ENCODE results near the gene MAD1L1.
"Not testable (repeated sequence)": the region's sequence is repeated elsewhere in the genome, so short reads cannot be mapped to it uniquely, and the experiment has no call there.

Gene MAD1L1

DNA sequence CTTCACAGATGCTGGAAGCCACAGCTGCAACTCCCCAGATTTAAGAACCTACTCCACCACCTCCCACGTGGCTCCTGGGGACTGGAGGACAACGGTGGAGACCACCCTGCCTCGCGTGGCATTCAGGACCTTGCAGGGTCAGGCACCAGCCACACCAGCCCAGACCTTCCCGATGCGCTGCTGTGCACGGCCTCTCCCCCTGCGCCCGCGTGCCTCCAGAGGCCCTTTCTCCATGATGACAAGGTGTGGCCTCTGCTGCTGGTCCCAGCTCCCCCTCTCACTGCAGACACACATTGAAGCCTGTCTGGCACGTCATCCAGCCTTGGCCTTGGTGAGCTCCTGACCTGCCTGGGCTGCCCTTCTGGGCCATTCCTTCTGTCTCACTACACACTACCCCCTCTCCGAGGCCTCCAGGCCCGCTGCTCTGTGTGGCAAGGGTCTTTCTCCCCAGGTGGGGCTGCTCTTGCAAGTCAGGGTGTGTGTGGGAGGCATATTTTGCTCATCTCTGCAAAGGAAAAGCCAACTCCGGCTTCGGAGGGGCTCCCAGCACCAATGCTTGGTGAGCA is 254.8 kb downstream of the MAD1L1 start:
- H3K27ac ChIP-seq: no peak overlapping the region
- TF ChIP-seq, protein P1, sequence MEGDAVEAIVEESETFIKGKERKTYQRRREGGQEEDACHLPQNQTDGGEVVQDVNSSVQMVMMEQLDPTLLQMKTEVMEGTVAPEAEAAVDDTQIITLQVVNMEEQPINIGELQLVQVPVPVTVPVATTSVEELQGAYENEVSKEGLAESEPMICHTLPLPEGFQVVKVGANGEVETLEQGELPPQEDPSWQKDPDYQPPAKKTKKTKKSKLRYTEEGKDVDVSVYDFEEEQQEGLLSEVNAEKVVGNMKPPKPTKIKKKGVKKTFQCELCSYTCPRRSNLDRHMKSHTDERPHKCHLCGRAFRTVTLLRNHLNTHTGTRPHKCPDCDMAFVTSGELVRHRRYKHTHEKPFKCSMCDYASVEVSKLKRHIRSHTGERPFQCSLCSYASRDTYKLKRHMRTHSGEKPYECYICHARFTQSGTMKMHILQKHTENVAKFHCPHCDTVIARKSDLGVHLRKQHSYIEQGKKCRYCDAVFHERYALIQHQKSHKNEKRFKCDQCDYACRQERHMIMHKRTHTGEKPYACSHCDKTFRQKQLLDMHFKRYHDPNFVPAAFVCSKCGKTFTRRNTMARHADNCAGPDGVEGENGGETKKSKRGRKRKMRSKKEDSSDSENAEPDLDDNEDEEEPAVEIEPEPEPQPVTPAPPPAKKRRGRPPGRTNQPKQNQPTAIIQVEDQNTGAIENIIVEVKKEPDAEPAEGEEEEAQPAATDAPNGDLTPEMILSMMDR (conservative IDR thresholded peaks at IDR 0.05): no peak
- no peak for TF ChIP-seq ZFX (IDR thresholded peaks at IDR 0.05)

DNA sequence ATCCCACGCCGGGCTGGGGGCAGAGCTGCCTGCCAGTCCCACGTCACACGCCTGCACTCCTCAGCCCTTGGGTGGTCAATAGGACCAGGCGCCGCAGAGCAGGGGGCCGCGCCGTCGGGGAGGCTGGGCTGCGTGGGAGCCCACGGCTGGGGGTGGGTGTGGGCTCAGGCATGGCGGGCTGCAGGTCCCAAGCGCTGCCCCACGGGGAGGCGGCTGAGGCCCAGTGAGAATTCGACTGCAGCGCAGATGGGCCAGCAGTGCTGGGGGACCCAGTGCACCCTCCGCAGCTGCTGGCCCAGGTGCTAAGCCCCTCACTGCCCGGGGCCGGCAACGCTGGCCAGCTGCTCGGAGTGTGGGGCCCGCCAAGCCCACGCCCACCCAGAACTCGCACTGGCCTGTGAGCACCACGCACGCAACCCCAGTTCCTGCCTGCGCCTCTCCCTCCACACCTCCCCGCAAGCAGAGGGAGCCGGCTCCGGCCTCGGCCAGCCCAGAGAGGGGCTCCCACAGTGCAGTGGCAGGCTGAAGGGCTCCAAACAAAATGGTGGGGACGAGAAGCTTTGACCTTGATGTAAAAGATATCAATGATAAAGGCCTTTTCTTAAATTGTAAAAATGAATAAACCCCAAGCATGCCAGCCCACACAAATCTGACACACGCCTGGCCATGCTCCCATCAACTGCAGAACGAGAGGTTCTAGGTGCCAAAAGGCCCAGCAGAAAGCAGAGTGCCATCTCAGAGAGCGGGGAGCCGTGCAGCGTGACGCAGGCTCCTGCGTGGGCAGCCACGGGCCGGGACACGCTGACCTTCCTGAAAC is 255.5 kb downstream of the MAD1L1 start:
- TF ChIP-seq ZFX (IDR thresholded peaks at IDR 0.05): no peak
- TF ChIP-seq, protein P1 (conservative IDR thresholded peaks at IDR 0.05): no peak
- H3K27ac ChIP-seq: no peak overlapping the region

DNA sequence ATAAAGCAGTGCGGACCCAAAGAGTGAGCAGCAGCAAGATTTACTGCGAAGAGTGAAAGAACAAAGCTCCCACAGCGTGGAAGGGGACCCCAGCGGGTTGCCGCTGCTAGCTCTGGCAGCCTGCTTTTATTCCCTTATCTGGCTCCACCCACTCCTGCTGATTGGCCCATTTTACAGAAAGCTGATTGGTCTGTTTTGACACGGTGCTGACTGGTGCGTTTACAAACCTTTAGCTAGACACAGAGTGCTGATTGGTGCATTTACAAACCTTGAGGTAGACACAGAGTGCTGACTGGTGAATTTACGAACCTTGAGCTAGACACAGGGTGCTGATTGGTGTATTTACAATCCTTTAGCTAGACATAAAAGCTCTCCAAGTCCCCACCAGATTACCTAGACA is 256.2 kb downstream of the MAD1L1 start:
- not testable (repeated sequence) for H3K27ac ChIP-seq

DNA sequence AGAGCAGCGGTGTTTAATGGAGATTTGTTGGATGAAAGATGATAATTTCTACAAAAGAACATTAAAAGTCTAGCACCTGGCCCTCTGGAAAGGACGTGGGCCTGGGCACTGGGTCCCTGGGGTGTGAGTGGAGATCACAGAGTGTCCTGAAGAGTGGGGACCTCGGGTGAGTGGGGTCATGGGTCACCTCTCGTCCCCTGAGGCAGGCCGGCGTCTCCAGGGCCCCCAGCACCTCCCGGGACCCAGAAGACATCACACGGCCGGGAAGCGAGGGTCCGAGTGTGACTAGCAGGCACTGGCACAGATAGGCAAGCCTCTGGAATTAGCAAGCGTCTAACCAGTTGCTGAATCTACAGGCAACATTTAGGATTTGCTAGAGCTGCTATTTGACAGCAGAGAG is 257.2 kb downstream of the MAD1L1 start:
- no peak overlapping the region for H3K27ac ChIP-seq
- TF ChIP-seq, protein P1 (conservative IDR thresholded peaks at IDR 0.05): no peak
- no peak for TF ChIP-seq ZFX (IDR thresholded peaks at IDR 0.05)

DNA sequence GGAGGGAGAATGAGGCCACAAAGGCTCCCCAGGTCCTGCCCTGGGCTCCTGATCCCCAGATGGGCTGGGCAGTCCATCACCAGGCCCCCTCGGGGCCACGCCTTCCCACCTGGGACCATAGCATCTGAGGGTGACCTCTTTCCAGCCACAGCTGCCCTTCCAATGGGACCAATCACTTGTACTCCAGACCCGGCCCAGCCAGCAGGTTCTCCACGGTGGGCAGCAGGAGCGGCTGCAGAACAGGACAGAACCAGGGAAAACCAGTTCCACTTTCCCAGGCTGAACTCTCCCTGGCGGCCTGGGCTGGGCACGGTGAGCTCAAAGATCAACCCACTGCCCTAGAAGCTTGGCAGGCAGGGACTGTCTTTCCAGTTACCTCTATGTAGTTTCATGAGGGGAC is 257.6 kb downstream of the MAD1L1 start:
- H3K27ac ChIP-seq: no peak overlapping the region
- TF ChIP-seq, protein P1 (conservative IDR thresholded peaks at IDR 0.05): no peak
- TF ChIP-seq ZFX (IDR thresholded peaks at IDR 0.05): no peak

DNA sequence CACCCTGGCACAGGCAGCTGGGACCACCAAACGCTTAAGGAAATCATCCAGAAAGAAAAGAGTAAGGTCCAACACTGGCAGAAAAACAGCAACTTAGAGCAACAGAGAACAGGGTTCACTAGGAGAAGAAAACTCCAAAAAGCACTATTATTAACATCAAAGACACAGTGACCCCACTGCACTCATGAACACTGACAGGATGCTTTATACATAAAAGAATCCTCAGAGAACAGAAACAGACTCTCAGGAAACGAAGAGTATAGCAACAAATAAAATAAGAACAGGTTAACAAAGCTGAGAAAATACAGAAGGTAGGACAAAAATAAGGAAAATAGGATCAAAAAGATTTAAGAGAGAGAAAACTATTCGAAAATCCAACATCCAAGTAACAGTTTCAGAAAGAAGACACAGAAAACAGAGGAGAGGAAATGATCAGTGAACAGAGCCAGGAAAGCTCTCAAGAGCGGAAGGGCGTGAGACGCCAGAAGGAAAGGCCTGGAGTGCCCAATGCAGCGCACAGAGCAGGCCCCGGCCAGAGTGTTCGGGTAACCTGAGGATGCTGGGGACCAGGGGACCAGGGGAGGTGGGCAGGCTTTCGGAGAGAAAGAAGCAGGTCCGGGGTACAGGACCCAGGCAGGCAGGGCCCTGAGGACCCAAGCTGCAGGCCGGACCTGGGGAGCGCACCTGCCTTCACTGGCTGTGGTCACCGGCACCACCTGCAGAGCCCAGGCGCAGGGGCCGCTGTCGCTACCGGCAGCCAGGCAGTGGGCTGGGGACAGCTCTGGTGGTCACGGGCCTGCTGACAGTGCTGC is 258.2 kb downstream of the MAD1L1 start:
- TF ChIP-seq ZFX (IDR thresholded peaks at IDR 0.05): no peak
- TF ChIP-seq, protein P1 (conservative IDR thresholded peaks at IDR 0.05): no peak
- no peak overlapping the region for H3K27ac ChIP-seq

DNA sequence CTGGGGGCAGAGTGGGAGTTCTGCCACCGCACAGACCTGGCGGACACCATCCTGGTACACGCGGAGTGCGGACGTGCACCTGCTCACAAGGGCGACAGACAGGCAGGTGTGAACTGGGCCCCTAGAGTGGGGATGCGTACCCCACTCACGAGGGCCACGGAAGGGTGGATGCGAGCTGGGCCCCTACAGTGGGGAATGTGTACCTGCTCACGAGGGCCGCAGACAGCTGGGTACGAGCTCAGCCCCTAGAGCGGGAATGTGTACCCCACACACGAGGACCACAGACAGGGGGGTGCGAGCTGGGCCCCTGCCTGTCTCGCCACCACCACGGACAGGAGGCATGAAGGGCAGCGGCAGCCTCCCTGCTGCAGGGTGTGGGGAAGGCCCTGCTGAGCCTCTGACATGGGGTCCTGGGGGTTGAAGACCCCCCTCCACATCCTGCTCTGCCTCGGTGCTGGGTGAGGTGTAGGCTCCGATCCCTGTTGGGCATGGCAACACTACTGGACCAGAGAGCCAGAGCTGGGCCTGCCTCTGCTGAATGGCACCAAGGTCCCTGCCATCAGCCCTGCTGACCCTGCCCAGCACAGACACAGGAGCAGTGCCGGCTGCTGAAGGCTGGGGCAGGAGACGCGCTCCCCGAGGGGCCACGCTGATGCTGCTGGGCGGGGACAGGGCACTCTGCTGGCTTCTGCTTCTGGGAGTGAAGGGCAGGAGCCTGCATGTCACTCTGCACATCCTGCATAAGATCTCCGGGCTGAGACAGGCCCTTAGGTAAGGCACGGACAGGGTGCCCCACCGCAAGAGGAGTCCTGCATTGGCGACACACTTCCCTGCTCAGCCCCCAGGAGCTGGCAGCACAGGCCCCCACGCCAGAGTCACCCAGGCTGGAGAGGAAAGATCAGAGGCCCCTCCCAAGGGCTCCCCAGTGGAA is 259.2 kb downstream of the MAD1L1 start:
- no peak overlapping the region for H3K27ac ChIP-seq
- TF ChIP-seq, protein P1 (conservative IDR thresholded peaks at IDR 0.05): no peak
- TF ChIP-seq ZFX (IDR thresholded peaks at IDR 0.05): no peak

All from C4-2B (cell line).